ENCODE measurements around the gene FBXO36. TPM values are rescaled to one million over a fixed set of nuclear protein-coding genes. Genes with fewer than 3 reads are reported as not detected.

FBXO36 gene
- polyA plus RNA-seq, 1 donor (not counting 4 experiments of a cell fraction or from before 2014, with no cell fraction given): 1.7 TPM

- Histone ChIP-seq H3K4me2 (ENCODE audit: control insufficient read depth, extremely low read depth, insufficient read depth, low read depth, low read length) (no peak overlapping the region), H3K36me3 (ENCODE audit: control insufficient read depth in 2 of 2, extremely low read depth in 1 of 2, insufficient read depth in 2 of 2, low read length in 2 of 2) (peaks cover 8 to 10% of the 10 kb centered on the region in 2 experiments), H3K27me3 (ENCODE audit: control insufficient read depth, extremely low read depth, insufficient read depth, low read length) (no peaks in the 10 kb centered on the region), H3K9me1 (ENCODE audit: control insufficient read depth, extremely low read depth, insufficient read depth, low read length) (no peaks in the 10 kb centered on the region), H3K4me1 (ENCODE audit: control insufficient read depth, extremely low read depth, insufficient read depth, low read length) (no peaks in the 10 kb centered on the region), H4K20me1 (ENCODE audit: control insufficient read depth, extremely low read depth, insufficient read depth, low read length) (no peaks in the 10 kb centered on the region), H3K9me3 (ENCODE audit: control insufficient read depth, low read depth, low read length) (no peaks in the 10 kb centered on the region), H3K9ac (ENCODE audit: control insufficient read depth, extremely low read depth, insufficient read depth, low read length) (no peak overlapping the region), H3K79me2 (ENCODE audit: control insufficient read depth, insufficient read depth, low read length) (peaks cover 75% of the 10 kb centered on the region), H3K27ac (ENCODE audit: control insufficient read depth, insufficient read depth, low read length) (no peak overlapping the region), H2AFZ (ENCODE audit: control insufficient read depth, low read length) (no peak overlapping the region), H3K4me3 (ENCODE audit: control insufficient read depth in 2 of 3, extremely low read depth in 1 of 3, insufficient read depth in 2 of 3, low read depth in 1 of 3, low read length in 3 of 3) (no peak overlapping the region)
- dilution Hi-C loops (cut with MboI; ENCODE audit: extremely low pct_ligation_motif_present, low sequenced_read_pairs): no loop called here
- DNase-seq (ENCODE audit: low read depth, low spot score) (no peak), FAIRE-seq (no peak)
- TF ChIP-seq CTCF (optimal IDR thresholded peaks at IDR 0.05 in 1 of 3, IDR thresholded peaks at IDR 0.05 in 1 of 3, conservative IDR thresholded peaks at IDR 0.05 in 1 of 3; ENCODE audit: extremely low read depth in 1 of 3, insufficient read depth in 2 of 3, low read length in 3 of 3): no peak
- TF ChIP-seq EZH2 (IDR thresholded peaks at IDR 0.05; ENCODE audit: low read length): no peak
Observed at GRCh38 chr2:229879191-229879950, 42.9 kb upstream of the FBXO36 start.

GRCh38 chr2:229880892-229881586 is 41.3 kb upstream of the FBXO36 start:
- H3K9me3 ChIP-seq (ENCODE audit: control insufficient read depth, low read depth, low read length): no peaks in the 10 kb centered on the region
- no peak for DNase-seq (ENCODE audit: low read depth, low spot score)
- H2AFZ ChIP-seq (ENCODE audit: control insufficient read depth, low read length): no peak overlapping the region
- FAIRE-seq: no peak
- no peak overlapping the region for H3K27ac ChIP-seq (ENCODE audit: control insufficient read depth, insufficient read depth, low read length)
- no peak overlapping the region for H3K4me2 ChIP-seq (ENCODE audit: control insufficient read depth, extremely low read depth, insufficient read depth, low read depth, low read length)
- no peak overlapping the region for H3K4me3 ChIP-seq (ENCODE audit: control insufficient read depth in 2 of 3, extremely low read depth in 1 of 3, insufficient read depth in 2 of 3, low read depth in 1 of 3, low read length in 3 of 3)
- no peak overlapping the region for H3K9ac ChIP-seq (ENCODE audit: control insufficient read depth, extremely low read depth, insufficient read depth, low read length)
- H4K20me1 ChIP-seq (ENCODE audit: control insufficient read depth, extremely low read depth, insufficient read depth, low read length): no peaks in the 10 kb centered on the region
- dilution Hi-C loops (cut with MboI; ENCODE audit: extremely low pct_ligation_motif_present, low sequenced_read_pairs): no loop called here
- H3K9me1 ChIP-seq (ENCODE audit: control insufficient read depth, extremely low read depth, insufficient read depth, low read length): no peaks in the 10 kb centered on the region
- peaks cover 8 to 9% of the 10 kb centered on the region in 2 experiments for H3K36me3 ChIP-seq (ENCODE audit: control insufficient read depth in 2 of 2, extremely low read depth in 1 of 2, insufficient read depth in 2 of 2, low read length in 2 of 2)
- H3K4me1 ChIP-seq (ENCODE audit: control insufficient read depth, extremely low read depth, insufficient read depth, low read length): no peaks in the 10 kb centered on the region
- TF ChIP-seq CTCF (optimal IDR thresholded peaks at IDR 0.05 in 1 of 3, IDR thresholded peaks at IDR 0.05 in 1 of 3, conservative IDR thresholded peaks at IDR 0.05 in 1 of 3; ENCODE audit: extremely low read depth in 1 of 3, insufficient read depth in 2 of 3, low read length in 3 of 3): no peak
- no peak for TF ChIP-seq EZH2 (IDR thresholded peaks at IDR 0.05; ENCODE audit: low read length)
- H3K27me3 ChIP-seq (ENCODE audit: control insufficient read depth, extremely low read depth, insufficient read depth, low read length): no peaks in the 10 kb centered on the region
- peaks cover 78% of the 10 kb centered on the region for H3K79me2 ChIP-seq (ENCODE audit: control insufficient read depth, insufficient read depth, low read length)

Measured in keratinocyte (primary cell).